Aorta (tissue), 5 donors: ENCODE data around the gene MPV17. TPM values are rescaled to one million over a fixed set of nuclear protein-coding genes. Genes with fewer than 3 reads are reported as not detected.
"Not testable (repeated sequence)": the region's sequence is repeated elsewhere in the genome, so short reads cannot be mapped to it uniquely, and the experiment has no call there.

ENCODE experiments used
- ATAC-seq: fragments of 200-7000 bp; cut with Tn5 transposase; one replicate; pipeline ENCODE4 v1.9.1; 2022; ENCODE audit warnings: moderate library complexity; ENCODE audit not compliant: low FRiP score
- DNase-seq, 2 donors: peaks; one replicate each; pipeline ENCODE4 v3.0.0-alpha.2; 2020
- H3K27ac ChIP-seq, 2 donors: one replicate each; pipeline ENCODE4 v1.5.1; 2013; ENCODE audit warnings: low read length in 2 of 2, mild to moderate bottlenecking in 2 of 2, moderate library complexity in 2 of 2, control low read depth in 1 of 2, inconsistent platforms in 1 of 2, low read depth in 1 of 2
- H3K27me3 ChIP-seq, 2 donors: one replicate each; pipeline ENCODE4 v1.6.1; 2013; ENCODE audit warnings: control low read depth in 1 of 2, low read length in 1 of 2, mild to moderate bottlenecking in 1 of 2, moderate library complexity in 1 of 2; ENCODE audit not compliant: insufficient read depth in 2 of 2, control insufficient read depth in 1 of 2
- H3K36me3 ChIP-seq, 2 donors: one replicate each; pipeline ENCODE4 v1.6.1; 2013; ENCODE audit warnings: control low read depth in 1 of 2, low read length in 1 of 2, mild to moderate bottlenecking in 1 of 2; ENCODE audit not compliant: insufficient read depth in 2 of 2, control insufficient read depth in 1 of 2
- H3K4me1 ChIP-seq, 2 donors: one replicate each; pipeline ENCODE4 v1.6.1; 2013; ENCODE audit warnings: low read length in 2 of 2, control low read depth in 1 of 2, mild to moderate bottlenecking in 1 of 2, moderate library complexity in 1 of 2; ENCODE audit not compliant: insufficient read depth in 2 of 2, control insufficient read depth in 1 of 2
- H3K4me3 ChIP-seq, 2 donors: one replicate each; pipeline ENCODE4 v1.5.1; 2013; ENCODE audit warnings: low read length in 2 of 2, control low read depth in 1 of 2, mild to moderate bottlenecking in 1 of 2
- H3K9me3 ChIP-seq: one replicate; pipeline ENCODE4 v1.6.1; 2013; ENCODE audit warnings: mild to moderate bottlenecking, low read length; ENCODE audit not compliant: control insufficient read depth
- WGBS, 2 donors: extraction: QIAGEN DNeasy Blood & Tissue Kit; methylation state at CpG; one replicate each; pipeline ENCODE4 v1.1.7; 2013; 5-methylcytosine and 5-hydroxymethylcytosine counted together
- intact Hi-C, 2 donors: fragments of 100-400 bp; cut with DNase I; formaldehyde crosslinking; loops; one replicate each; pipeline versions ENCODE4 v1.14.2 to v1.15.0; 2022
- polyA plus RNA-seq, 2 donors: library from polyadenylated mRNA; stranded (reverse); fragments of 200-250 nt; gene quantifications; one replicate each; pipeline ENCODE4 v1.2.3, GENCODE V29; 2013
- total RNA-seq, 2 donors: library from RNA; stranded (reverse); fragmentation: NEBNext Ultra II Directional; extraction: Animal tissue kit (Norgen Biotek cat#: 25700); gene quantifications; one replicate each; pipeline ENCODE4 v1.2.1, GENCODE V29; 2021
- donor health status: healthy with polysubstance abuse.
- donor health status: Bipolar disorder and iron deficiency.
- donor health status: DM: no; HTN: no; CAD: no.
- donor health status: DM: no; HTN: no; CAD: no.
- donor health status: DM: yes; HTN: yes; CAD: no.

Gene MPV17
- total and polyA plus RNA-seq, 4 donors, result 47.5 to 80.6 (median 59.3) TPM

DNA sequence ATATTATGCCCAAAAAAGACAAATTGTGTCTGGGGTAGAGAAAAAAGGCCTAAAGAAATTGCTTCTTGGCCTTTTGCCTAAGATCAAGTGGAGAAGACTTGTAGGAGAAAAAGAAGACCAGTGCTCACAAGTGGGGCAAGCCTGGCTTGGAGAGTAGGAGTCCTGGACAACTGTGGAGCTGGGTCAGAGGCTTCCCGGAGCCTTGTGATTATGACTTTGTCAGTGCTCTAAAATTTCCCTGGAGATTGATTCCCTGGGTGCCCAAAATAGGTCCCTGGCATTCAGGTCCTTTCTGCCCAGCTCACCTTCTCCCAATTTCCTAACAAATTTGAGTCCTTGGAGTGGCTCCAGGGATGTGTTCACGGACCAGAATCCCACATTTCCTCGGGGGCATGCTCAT, 41.5 kb downstream of the MPV17 start:
- 70 to 74% methylated on average over 3 of the region's 3 CpGs for WGBS, 2 donors
- intact Hi-C loops, result loop anchor here (2.0 to 10.0 kb wide), 5 partner anchors 109 to 319 kb away; no protein-coding TSS in a partner anchor
- Histone ChIP-seq H3K4me1 (no peaks in the 10 kb centered on the region), H3K9me3 (no peaks in the 10 kb centered on the region), H3K4me3 (no peak overlapping the region), H3K27ac (no peak overlapping the region), H3K27me3 (no peaks in the 10 kb centered on the region), H3K36me3 (no peaks in the 10 kb centered on the region)
- no peak for ATAC-seq
- DNase-seq, result no peak

DNA sequence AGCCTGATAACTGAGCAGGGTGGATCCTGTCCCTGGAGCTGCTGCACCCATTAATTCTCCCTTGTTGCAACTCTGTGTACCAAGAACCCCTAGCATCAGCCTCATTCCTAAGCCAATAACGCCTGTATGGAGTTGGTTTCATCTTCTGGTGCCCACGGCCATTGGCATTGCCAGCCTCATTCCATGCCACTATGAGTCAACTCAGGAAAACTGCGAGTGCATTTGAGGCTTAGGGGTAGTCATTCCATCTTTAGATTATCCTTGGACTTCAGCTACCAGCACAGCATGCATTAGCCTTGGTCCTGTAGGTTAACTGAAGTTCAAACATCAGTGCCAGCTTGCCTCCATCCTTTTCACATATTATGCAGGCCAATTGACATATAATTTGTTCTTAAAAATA, 42.1 kb downstream of the MPV17 start:
- Histone ChIP-seq H3K27ac (no peak overlapping the region), H3K36me3 (no peaks in the 10 kb centered on the region), H3K9me3 (no peaks in the 10 kb centered on the region), H3K27me3 (no peaks in the 10 kb centered on the region), H3K4me1 (no peaks in the 10 kb centered on the region), H3K4me3 (no peak overlapping the region)
- 42 to 58% methylated on average over 3 of the region's 3 CpGs for WGBS, 2 donors
- DNase-seq (no peak), ATAC-seq (no peak)
- intact Hi-C loops, result loop anchor here (2.0 to 10.0 kb wide), 5 partner anchors 109 to 319 kb away; no protein-coding TSS in a partner anchor

DNA sequence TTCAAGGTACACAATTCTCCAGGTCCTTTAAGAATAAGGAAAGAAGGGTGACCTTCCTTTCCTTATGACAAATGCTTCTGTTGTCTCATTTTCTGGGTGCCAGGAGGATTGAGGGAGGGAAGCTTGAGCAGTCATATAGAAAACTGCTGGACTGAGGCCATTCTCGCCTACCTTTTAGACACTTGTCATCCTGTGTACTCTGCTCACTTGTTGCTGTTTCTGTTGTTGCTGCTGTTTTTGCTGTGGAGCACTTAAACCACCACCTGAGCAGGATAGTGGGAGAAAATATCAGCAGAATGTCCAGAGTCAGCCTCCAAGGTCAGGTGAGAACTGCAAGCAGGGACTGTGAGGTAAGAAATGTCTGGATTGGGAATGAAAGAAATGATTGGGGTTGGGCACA, 44.9 kb downstream of the MPV17 start:
- Histone ChIP-seq H3K4me1 (no peaks in the 10 kb centered on the region), H3K27me3 (no peaks in the 10 kb centered on the region), H3K27ac (no peak overlapping the region), H3K4me3 (no peak overlapping the region), H3K36me3 (no peaks in the 10 kb centered on the region), H3K9me3 (no peaks in the 10 kb centered on the region)
- no peak for DNase-seq
- no peak for ATAC-seq
- WGBS, 2 donors, result 77 to 79% methylated on average over 1 of the region's 1 CpG
- intact Hi-C loops, result no loop called here

DNA sequence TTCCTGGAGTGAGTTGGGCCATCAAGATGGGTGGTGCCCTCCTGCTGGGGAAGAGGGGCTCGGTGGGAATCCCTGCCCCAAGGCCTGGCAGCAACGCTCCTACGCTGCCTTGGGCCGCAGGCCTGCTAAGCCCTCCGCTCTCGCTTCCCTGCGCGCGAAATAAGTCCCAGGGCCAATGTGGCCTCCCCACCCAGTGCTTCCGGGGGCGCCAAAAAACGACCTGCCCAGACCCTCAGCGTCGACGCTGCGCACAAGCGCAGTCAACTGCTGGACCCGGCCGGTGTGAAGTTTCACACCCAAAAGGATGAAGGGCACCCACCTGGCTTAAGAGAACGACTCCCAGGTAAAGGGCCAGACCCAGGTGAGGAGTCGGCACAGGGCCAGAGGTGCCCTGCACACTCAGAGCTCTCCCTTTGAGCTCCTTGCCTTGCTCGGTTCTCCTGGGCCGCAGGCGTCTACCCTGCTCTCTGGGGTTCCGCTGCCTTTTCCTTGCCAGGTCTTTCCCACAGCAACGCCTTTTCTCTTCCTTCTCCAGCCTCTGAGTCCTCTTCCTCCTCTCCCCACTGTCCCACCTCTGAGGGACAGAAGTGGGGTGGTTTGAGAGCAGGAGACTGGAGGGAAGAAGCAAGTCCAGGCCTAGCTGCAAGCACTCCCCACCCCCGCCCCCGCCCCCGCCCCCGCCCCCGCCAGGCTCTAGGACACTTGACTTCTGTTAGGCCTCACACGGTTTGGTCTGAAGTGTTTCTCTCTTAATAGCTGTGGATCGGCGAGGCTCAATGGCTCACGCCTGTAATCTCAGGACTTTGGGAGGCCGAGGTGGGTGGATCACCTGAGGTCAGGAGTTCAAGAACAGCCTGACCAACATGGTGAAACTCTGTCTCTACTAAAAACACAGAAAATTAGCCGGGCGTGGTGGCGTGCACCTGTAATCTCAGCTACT, 47.4 kb downstream of the MPV17 start, which contains the start of gene DNAJC5G:
DNAJC5G (plus strand) TSS at position 223 of the 940 bp plus-strand sequence. CDS start 1,296 bp downstream, outside the sequence.
- ATAC-seq, result no peak
- WGBS, 2 donors, result 86 to 87% methylated on average over 39 of the region's 39 CpGs
- no peak for DNase-seq
- H3K4me1 ChIP-seq, result no peaks in the 10 kb centered on the region
- no peak within 1 kb of the TSS for H3K27ac ChIP-seq
- no peaks in the 10 kb centered on the region for H3K27me3 ChIP-seq
- H3K36me3 ChIP-seq, result no peaks in the 10 kb centered on the region
- intact Hi-C loops, result no loop called here
- no peak within 1 kb of the TSS for H3K4me3 ChIP-seq
- no peaks in the 10 kb centered on the region for H3K9me3 ChIP-seq

- H3K4me1 ChIP-seq, H3K27me3 ChIP-seq, intact Hi-C loops, ATAC-seq, H3K36me3 ChIP-seq, H3K27ac ChIP-seq, DNase-seq, H3K9me3 ChIP-seq, H3K4me3 ChIP-seq: not testable (repeated sequence)
- WGBS, 2 donors, result 86 to 89% methylated on average over 15 of the region's 15 CpGs
Observed at GRCh38 chr2:27272537-27273522, 50.1 kb downstream of the MPV17 start.

DNA sequence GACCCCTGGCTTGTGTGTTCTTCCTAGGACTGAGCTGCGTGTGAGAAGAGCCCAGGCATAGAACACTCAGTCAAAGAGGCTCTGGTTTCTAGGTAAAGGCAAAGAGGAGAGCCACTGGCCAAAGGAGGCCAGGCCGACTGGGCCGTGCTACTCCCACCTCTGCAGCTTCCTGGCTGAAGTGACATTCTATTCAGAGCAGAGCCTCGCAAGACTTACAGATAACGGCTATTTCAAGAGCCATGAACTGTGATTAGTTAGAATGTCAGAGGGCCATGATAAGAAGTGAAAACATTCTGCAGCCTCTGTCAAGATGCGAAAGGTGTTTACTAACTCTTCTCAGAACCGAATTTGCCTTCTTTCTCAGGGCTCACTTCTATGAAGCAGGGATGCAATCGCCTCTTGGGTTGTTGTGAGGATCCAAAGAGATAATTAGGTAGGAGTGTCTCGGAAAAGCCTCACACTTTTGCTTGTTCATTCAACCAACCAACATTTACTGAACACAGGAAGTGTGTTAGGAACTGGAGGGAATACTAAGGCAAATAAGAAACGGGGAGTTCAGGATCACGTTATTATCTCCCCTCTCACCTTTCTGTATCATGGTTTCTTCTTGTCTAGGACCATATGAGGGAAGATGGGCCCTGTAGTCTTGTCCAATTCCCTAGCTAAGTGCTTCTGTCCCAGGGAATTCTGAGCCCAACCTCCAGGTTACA, 51.1 kb downstream of the MPV17 start:
- Histone ChIP-seq H3K27ac (no peak overlapping the region), H3K36me3 (no peaks in the 10 kb centered on the region), H3K27me3 (no peaks in the 10 kb centered on the region), H3K9me3 (no peaks in the 10 kb centered on the region), H3K4me1 (no peaks in the 10 kb centered on the region), H3K4me3 (no peak overlapping the region)
- ATAC-seq, result no peak
- WGBS, 2 donors, result 66 to 72% methylated on average over 11 of the region's 11 CpGs
- intact Hi-C loops, result no loop called here
- DNase-seq, result no peak

- intact Hi-C loops, result no loop called here
- H3K27me3 ChIP-seq, result no peaks in the 10 kb centered on the region
- H3K4me1 ChIP-seq, result no peaks in the 10 kb centered on the region
- no peaks in the 10 kb centered on the region for H3K9me3 ChIP-seq
- DNase-seq (no peak), ATAC-seq (no peak)
- H3K27ac ChIP-seq, result no peak overlapping the region
- H3K4me3 ChIP-seq, result no peak overlapping the region
- H3K36me3 ChIP-seq, result no peaks in the 10 kb centered on the region
- 90 to 91% methylated on average over 2 of the region's 2 CpGs for WGBS, 2 donors
Observed at GRCh38 chr2:27270670-27271069, 52.2 kb downstream of the MPV17 start.

GRCh38 chr2:27270131-27270530, 52.8 kb downstream of the MPV17 start:
- intact Hi-C loops, result no loop called here
- Histone ChIP-seq H3K36me3 (no peaks in the 10 kb centered on the region), H3K9me3 (no peaks in the 10 kb centered on the region), H3K4me3 (no peak overlapping the region), H3K4me1 (no peaks in the 10 kb centered on the region), H3K27me3 (no peaks in the 10 kb centered on the region), H3K27ac (no peak overlapping the region)
- 67 to 70% methylated on average over 3 of the region's 3 CpGs for WGBS, 2 donors
- DNase-seq, result no peak
- ATAC-seq, result no peak
